Measurements from ENCODE around the gene DDN. TPM values are rescaled to one million over a fixed set of nuclear protein-coding genes. Genes with fewer than 3 reads are reported as not detected.

DDN gene
- total RNA-seq, 1 experiment from 2014 or later: 3.5 TPM

- Histone ChIP-seq H3K27ac (ENCODE audit: low read length) (no peak overlapping the region), H3K4me1 (ENCODE audit: insufficient read depth, low read length) (peaks cover 12% of the 10 kb centered on the region), H2AFZ (ENCODE audit: low read length) (no peak overlapping the region), H3K9ac (ENCODE audit: low read length) (no peak overlapping the region), H3K9me3 (ENCODE audit: low read length) (no peaks in the 10 kb centered on the region), H3K36me3 (ENCODE audit: low read depth, low read length) (peaks cover 33% of the 10 kb centered on the region; the same call in 1 of the 2 replicates), H3K4me2 (ENCODE audit: low read length) (no peak overlapping the region), H4K20me1 (ENCODE audit: low read length) (peaks cover 41% of the 10 kb centered on the region), H3K27me3 (ENCODE audit: low read length) (no peaks in the 10 kb centered on the region), H3F3A (ENCODE audit: low read length, unreplicated experiment) (no peaks in the 10 kb centered on the region), H3K79me2 (ENCODE audit: low read length) (peaks cover 80% of the 10 kb centered on the region), H3K4me3 (ENCODE audit: low read length) (no peak overlapping the region), H3K9me2 (replicated peaks; ENCODE audit: low read length) (no peaks in the 10 kb centered on the region)
- POLR2A ChIA-PET (ENCODE audit: unreplicated experiment): no interaction called here
- no peak for TF ChIP-seq EZH2 (IDR thresholded peaks at IDR 0.05; ENCODE audit: low read length, unreplicated experiment)
- CTCF ChIA-PET: no interaction called here
- no peak for ATAC-seq
- BruUV-seq (replicated peaks): no TSS peak
- DNase-seq: no peak
- intact Hi-C loops (cut with micrococcal nuclease): no loop called here
Observed at GRCh38 chr12:48954061-48954460, 45.1 kb downstream of the DDN start.

DNA sequence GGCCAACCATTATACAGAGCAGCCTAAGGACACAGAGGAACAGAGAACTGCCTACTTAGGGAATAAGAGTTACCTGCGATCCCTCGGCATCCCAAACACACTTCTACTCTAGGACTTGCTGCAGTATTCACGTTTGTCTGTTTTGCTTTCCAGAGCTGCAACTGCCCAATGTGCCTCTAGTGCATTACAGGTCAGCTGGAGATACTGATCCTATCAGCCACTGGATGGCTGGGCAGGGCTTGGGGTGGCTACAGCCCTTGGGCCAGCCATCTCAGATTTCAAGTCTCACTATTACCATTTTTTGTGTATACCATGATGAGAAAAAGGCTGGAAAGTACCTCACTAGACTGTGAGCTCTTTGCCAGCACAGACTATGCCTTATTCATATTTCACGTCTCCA, 46.5 kb downstream of the DDN start:
- H4K20me1 ChIP-seq (ENCODE audit: low read length): peaks cover 46% of the 10 kb centered on the region
- no peaks in the 10 kb centered on the region for H3K27me3 ChIP-seq (ENCODE audit: low read length)
- H3K9me3 ChIP-seq (ENCODE audit: low read length): no peaks in the 10 kb centered on the region
- POLR2A ChIA-PET (ENCODE audit: unreplicated experiment): no interaction called here
- no peaks in the 10 kb centered on the region for H3F3A ChIP-seq (ENCODE audit: low read length, unreplicated experiment)
- BruUV-seq (replicated peaks): no TSS peak
- peaks cover 92% of the 10 kb centered on the region for H3K79me2 ChIP-seq (ENCODE audit: low read length)
- no peak for ATAC-seq
- peaks cover 12% of the 10 kb centered on the region for H3K4me1 ChIP-seq (ENCODE audit: insufficient read depth, low read length)
- peaks cover 33% of the 10 kb centered on the region; the same call in 1 of the 2 replicates for H3K36me3 ChIP-seq (ENCODE audit: low read depth, low read length)
- no peak overlapping the region for H3K9ac ChIP-seq (ENCODE audit: low read length)
- no peak for DNase-seq
- intact Hi-C loops (cut with micrococcal nuclease): no loop called here
- H3K4me3 ChIP-seq (ENCODE audit: low read length): no peak overlapping the region
- H2AFZ ChIP-seq (ENCODE audit: low read length): no peak overlapping the region
- CTCF ChIA-PET: no interaction called here
- H3K4me2 ChIP-seq (ENCODE audit: low read length): no peak overlapping the region
- TF ChIP-seq CTCF (conservative IDR thresholded peaks at IDR 0.05; ENCODE audit: low read depth, low read length): no peak
- TF ChIP-seq EZH2phosphoT487 (IDR thresholded peaks at IDR 0.05; ENCODE audit: borderline replicate concordance, low read length): no peak
- no peak for TF ChIP-seq EZH2 (IDR thresholded peaks at IDR 0.05; ENCODE audit: low read length, unreplicated experiment)
- H3K27ac ChIP-seq (ENCODE audit: low read length): no peak overlapping the region
- no peaks in the 10 kb centered on the region for H3K9me2 ChIP-seq (replicated peaks; ENCODE audit: low read length)

- ChIA-PET POLR2A (ENCODE audit: unreplicated experiment) (no interaction called here), CTCF (no interaction called here)
- ATAC-seq (no peak), DNase-seq (no peak)
- no peak overlapping the region for H3K4me3 ChIP-seq (ENCODE audit: low read length)
- no peaks in the 10 kb centered on the region for H3F3A ChIP-seq (ENCODE audit: low read length, unreplicated experiment)
- peaks cover 25% of the 10 kb centered on the region for H4K20me1 ChIP-seq (ENCODE audit: low read length)
- intact Hi-C loops (cut with micrococcal nuclease): no loop called here
- no peaks in the 10 kb centered on the region for H3K9me2 ChIP-seq (replicated peaks; ENCODE audit: low read length)
- H3K9me3 ChIP-seq (ENCODE audit: low read length): no peaks in the 10 kb centered on the region
- H3K4me1 ChIP-seq (ENCODE audit: insufficient read depth, low read length): no peaks in the 10 kb centered on the region
- no peak overlapping the region for H2AFZ ChIP-seq (ENCODE audit: low read length)
- no peak overlapping the region for H3K9ac ChIP-seq (ENCODE audit: low read length)
- TF ChIP-seq CTCF (conservative IDR thresholded peaks at IDR 0.05; ENCODE audit: low read depth, low read length) (no peak), EZH2phosphoT487 (IDR thresholded peaks at IDR 0.05; ENCODE audit: borderline replicate concordance, low read length) (no peak), EZH2 (IDR thresholded peaks at IDR 0.05; ENCODE audit: low read length, unreplicated experiment) (no peak)
- peaks cover 12% of the 10 kb centered on the region; the same call in 1 of the 2 replicates for H3K36me3 ChIP-seq (ENCODE audit: low read depth, low read length)
- BruUV-seq (replicated peaks): no TSS peak
- H3K4me2 ChIP-seq (ENCODE audit: low read length): no peak overlapping the region
- no peak overlapping the region for H3K27ac ChIP-seq (ENCODE audit: low read length)
- H3K27me3 ChIP-seq (ENCODE audit: low read length): no peaks in the 10 kb centered on the region
- peaks cover 92% of the 10 kb centered on the region for H3K79me2 ChIP-seq (ENCODE audit: low read length)
Observed at GRCh38 chr12:48947727-48948126, 51.4 kb downstream of the DDN start.

Data from PC-3 (cell line).